Germinal center (tissue), 1 donor: Measurements from ENCODE around the gene RHO.

Experiments used
- DNase-seq: peaks from one replicate; pipeline ENCODE4 v3.0.0; 2012; ENCODE audit warnings: mixed read lengths, low spot score

RHO gene

DNA sequence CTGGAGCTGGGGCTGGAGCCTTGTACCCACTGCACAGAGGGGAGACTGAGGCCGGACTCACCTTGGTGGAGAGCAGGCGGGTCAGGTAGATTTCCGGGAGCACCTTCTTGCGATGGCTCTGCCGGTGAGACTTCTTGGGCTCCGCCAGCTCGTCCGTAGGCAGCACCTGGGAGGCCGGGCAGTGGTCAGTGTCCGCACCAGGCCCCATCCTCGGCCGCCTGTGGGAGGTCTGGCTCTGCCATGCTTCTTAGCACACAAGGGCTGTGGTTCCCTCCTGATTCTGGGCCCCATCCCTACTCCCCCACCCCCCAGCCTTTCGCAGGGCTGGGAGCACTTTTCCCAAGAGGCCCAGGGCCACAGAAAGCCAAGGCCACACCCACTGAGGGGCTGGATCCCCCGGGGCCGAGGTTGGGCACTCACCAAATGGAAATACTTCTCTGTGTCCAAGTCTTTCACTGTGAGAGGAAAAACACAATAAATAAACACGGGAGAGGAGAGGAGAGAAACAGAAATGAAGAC, 31.9 kb downstream of the RHO start:
- DNase-seq: no peak

DNA sequence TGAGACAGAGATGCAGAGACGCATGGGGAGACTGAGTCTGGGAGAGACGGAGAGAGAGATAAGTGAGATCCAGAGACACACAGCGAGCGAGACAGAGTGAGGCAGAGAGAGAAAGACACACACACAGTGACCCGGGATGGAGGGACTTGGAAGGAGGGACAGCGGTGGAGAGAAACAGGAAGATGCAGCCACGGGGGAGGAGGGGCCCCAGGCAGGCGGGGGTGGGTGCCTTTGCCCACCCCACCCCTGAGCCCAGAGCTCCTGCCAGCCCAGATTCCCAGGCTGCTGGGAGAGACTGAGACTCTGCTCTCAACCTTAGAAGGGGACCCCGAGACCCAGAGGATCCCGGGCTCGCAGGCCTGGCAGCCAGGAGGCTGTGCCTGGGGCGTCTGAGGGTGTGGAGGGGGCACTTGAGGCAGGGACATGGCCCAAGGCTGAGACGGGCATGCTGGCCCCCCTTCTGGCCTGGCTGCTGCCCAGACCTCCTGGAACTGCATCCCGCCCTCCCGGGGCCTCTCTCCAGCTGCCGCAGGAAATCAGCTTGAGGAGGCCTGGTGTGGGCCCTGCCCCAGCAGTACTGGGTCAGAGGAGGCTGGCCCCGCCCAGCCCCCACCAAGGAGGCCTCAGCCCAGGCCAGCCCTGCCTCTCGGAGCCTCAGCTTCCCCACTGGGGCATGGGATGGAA, 32.6 kb downstream of the RHO start:
- no peak for DNase-seq

DNA sequence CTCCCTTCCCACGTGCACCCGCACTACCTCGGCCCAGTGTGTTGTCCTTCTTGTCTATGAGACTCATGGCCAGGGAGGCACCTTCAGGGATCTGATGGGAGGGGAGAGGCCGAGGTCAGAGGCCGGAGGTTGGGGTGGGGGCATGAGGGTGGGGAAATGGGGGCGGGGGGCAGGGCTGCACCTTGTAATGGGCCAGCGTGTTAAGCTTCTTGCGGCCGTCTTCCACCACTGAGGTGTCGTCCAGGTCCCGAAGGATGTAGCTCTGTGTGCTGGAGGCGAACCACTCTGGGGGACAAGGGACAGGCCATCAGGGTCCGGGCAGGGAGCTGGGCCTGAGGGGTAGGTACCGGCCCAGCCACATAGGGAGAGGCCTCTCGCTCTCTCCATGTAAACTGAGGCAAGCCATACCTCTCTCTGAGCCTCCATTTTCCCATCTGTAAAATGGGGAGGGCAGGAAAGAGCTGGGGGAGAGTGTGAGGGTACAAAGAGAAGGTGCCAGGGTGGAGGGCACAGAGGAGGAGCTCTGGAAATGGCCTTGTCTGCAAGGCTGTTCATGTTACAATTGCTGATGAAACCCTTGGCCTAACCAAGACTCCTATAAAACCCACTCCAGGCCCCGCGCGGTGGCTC, 33.3 kb downstream of the RHO start:
- DNase-seq: no peak

DNA sequence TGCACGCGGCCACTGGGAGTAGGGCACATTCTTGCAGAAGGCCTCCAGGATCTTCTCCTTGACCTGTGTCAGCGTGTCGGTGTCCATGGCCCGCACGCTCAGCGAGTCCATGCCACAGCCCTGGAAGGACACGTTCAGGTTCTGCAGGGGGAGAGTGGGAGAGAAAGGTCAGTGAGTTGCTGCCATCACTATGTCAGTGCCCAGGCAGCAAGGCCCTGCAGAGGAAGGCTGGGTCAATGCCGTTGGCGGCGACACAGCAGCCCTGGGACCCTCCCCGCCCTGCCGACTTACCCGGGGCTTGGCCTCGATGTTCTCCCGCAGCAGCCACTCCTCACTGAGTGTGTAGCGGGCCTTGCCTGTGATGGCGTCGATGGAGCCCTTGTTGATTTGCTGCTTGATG, 34.4 kb downstream of the RHO start:
- DNase-seq: no peak

DNA sequence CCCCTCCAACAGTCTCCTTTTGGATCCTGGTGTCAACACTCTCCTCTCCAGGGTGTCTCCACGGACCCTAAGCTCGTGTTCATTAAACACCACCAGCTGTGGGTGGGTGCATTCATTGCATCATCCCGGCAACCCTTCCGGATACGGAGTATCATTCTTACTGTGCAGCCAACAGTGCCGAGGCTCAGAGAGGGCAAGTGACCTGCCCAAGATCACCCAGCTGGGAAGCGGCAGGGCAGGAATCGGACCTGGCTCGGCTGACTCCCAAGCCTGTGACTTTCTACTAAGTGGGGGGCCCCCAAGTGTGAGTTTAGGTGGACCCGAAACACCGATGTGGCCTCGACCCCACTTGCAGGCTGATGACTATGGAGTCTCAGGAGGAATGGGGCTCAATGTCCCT, 34.9 kb downstream of the RHO start:
- DNase-seq: no peak

DNA sequence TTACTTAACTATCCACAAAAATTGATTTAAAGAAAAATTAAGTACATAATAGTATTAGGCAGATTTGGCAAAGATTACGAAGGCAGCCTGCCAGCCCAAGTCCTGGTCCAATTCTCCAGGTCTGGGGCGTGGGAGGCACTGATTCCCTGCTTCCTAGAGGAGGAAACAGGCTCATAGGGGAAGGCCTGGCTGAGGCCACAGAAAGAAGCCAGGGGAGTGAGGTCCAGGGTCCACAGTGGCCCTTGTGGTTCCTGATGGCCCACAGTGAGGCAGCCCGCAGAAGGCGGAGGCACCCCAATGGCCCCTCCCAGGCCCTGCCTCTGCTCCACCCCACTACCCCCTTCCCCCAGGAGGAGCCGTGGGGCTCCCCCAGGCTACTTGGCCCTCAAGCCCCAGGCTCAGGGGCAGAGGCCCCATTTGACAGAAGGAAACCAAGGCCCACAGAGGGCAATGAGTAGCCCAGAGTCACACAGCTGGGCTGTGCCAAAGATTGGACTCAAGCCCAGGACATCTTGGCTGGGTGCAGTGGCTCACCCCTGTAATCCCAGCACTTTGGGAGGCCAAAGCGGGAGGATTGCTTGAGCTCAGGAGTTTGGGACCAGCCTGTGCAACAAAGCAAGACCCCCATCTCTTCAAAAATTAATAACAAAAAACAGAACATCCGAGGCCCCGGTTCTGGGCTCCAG, 35.6 kb downstream of the RHO start:
- DNase-seq: no peak

DNA sequence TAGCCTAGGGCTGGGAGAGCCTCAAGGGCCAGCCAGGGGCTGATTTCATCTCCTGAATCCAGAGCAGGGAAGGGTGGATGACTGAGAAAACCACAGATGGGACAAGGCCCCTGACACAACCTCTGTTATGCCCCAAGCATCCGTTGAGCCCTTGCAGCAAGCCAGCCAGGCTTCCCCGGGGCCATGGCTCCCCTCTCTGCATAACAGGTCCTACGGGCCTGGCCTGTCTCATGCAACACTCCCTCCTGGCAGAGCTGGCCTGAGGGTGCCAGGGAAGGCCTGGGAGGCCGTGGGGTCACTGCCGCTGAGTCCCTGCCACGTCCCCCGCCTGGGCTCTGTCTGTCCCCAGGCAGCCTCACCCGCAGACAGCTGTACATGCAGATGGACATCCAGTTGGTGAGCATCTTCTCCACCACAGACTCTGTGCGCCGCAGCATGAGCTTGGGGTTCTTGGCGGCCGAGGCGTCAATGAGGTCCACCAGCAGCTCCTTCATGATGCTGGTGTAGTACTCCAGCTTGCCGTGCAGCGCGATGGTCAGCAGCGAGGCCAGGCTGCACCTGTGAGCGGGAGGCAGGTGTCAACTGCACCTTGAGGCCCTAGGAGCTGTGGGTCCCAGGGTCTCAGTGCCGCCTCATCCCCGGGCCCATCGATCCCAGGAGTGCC, 36.7 kb downstream of the RHO start:
- no peak for DNase-seq

DNA sequence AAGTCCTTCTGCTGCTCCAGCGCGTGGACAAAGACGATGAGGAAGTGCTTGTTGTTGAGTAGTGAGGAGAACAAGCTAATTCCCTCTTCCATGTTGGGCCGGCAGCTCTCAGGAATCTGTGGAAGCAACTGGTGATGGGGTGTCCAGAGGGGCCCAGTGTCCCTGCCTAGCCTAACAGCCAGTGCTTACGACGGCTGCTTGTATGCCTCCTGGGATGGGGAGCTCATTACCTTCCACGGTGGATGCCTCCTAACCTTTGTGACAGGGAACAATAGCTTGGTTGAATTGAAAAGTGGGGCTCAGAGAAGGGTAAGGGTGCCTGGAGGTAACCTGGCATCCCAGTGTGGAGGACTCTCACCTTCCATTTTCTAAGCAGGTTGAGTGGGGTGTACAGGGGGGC, 37.5 kb downstream of the RHO start:
- DNase-seq: no peak

DNA sequence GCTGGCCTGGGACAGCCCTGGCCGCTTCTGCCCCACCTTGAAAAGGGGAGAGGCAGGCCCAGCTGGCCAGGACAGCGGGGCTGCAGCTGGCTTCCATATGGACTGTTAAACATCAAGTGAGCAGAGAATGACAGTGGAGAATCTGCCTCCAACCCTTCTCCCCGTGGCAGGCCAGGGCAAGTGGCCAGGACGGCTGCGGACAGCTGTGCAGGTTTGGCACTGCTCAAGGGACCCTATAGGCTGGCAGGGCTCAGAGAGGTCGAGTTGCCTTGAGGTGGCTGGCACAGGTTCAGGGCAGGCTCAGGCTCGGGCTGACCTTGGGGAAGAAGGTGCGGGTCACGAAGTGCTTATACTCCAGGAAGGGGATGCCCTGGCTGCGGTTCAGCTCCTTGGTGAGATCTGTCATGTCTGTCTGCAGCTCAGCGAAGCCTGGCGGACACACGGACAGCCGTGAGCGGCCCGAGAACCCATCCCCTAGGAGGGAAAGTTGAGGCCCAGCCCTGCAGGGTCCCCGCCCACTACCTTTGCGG, 38.8 kb downstream of the RHO start:
- no peak for DNase-seq

DNA sequence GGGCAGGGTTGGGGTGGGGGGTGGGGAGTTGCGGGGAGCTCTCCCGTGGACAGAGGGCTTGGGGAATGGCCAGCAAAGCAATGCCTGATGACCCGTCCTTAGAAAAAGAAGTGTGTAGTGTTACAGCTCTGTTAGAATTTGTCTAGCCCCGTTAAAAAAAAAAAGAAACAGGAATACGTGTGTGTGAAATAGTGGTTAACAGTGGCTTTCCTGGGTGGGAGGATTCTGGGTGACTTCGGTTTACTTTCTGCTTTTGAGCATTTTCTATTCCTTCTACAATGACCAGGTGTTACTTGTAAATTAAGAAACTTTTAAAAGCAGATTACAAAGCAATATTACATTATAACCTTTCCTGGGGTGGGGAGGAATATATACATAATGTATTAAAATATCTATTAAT, 39.5 kb downstream of the RHO start:
- no peak for DNase-seq

DNA sequence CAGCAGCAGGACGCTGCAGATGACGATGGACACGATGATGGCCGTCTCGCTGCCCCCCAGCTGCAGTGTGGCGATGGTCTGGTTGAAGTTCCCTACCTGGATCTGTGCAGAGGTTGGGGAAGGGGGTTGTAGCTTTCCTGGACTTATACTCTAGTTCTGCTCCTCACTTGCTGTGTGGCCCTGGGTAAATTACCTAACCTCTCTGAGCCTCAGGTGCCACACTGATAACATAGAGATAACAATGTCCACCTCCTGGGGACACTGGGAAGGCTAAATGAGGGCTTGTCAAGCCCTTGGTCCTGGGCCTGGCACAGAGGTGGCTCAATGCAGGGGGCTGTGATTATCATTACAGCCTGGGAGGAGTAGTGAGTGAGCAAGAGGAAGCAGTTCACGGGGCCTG, 41.4 kb downstream of the RHO start:
- DNase-seq: no peak

DNA sequence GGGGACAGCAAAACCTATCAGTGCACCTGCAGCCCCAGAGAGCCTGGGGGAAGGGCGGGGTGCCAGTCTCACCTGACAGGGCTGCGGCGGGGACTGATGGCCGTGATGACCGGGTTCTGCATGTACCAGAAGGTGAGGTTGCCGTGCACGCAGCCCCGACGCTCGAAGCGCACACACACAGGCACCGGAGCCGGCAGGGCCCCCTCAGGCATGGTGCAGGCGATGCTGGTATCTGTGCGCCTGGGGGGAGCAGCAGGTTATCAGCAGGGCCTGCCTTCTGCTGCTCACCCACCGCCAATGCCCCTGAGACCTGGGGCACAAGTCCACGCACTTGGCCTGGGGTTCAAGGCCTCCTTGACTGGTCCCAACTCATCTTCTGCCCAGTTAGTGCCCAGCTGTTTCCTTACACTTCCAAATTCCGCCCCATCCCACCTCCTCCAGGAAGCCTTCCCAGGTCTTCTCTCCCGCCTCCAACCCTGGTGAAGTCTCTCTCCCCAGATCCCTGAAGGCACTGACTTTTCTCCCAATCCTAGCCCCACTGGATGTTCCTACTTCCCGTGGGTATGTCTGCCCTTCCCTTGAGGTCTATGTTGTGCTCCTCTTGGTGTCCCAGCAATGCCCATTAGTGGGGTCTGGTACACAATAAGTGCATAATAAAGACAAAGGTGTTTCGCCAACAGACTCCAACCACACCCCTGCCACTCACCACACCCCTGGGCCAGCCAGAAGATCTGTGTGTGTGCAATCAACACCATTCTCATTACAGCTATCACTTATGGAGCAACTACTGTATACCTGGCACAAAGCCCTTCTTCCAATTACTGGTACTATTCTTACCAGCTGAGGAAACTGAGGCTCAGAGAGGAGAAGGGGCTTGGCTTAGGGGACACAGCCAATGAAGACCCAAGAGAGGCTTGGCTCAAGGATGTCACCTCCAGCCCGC, 43.4 kb downstream of the RHO start:
- no peak for DNase-seq

DNA sequence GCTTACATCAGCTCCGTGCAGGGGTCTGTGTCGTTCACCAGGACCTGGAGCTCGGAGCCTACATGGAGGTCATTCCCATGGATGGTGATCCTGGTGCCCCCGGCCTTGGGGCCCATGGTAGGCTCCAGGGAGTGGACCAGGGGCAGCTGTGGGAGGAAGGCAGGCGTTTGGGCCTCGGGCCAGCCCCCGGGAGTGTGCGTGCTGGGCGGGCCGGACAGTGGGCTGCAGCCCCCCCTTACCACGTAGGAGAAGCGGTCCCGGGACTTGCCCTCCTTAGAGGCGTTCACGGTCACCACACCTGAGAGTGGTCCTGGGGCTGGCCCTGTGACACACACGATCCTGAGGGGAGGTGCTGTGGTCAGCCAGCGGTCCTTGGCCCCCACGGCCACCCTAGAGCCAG, 44.2 kb downstream of the RHO start:
- no peak for DNase-seq

DNA sequence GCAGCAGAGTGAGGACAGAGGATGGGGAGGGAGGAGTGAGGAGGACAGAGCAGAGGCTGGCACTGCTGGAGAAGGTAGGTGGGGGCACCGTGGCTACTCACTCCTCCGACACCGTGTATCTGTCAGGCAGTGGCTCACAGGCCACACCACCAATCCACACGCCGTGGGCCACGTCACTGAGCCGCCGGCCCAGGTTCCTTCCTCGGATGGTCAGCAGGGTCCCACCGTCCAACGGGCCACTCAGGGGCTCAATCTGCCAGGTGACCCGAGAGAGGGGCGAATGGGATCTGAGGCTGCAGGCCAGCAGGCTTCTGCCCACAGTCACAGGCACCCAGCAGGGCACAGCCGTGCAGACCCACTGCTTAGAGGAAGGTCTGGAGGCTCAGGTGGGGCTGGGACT, 45.1 kb downstream of the RHO start:
- DNase-seq: no peak

DNA sequence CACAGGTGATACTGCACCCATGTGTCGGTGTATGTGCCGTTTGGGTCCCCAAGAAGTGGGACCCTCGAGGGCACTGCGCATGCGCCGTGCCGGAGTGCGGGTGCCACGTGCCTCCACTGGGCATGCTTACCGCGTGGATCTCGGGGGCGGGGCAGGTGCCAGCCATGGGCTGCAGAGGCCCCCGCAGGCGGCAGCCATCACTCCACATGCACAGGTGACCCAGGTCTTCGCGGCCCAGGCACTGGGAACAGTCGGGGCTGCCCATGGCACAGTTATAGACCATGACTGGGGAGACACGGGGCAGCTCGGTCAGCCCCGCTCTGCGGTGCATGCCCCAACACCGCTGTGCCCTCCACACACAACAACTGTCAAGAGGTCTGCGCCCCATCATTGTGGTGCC, 45.8 kb downstream of the RHO start:
- DNase-seq: no peak

DNA sequence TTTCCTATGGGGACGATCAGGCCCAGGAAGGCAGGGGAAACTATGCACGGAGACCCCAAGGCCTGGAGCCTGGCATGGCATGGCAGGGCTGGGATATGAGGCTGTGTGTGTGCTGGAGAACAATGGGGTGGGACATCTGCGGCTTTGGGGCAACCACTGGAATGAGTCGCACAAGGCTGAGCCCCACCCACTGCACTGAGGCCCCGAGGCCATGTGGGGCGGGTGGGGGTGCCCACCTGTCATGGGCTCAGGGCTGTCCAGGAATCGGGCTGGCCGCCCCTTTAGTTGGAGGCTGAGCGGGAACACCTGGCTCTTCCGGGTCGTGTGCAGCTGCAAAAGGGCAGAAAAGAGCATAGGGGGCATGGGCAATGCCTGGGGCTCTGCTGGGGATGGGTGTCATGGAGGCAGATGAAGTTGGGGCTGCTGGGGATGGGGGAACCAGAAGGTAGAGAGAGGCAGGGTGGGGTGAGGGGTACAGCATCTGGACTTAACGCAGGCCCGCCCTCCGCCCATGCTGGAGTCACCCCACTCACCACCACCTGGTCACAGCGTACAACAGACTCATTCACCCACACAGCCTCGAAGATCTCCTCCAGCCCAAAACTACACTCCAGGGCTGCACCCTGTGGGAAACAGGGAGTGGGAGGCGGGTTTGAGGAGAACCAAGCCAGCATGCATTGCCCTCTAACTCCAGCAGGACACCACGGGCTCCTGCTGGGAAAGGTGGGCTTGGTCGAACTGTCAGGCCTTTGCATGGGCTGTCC, 47.0 kb downstream of the RHO start:
- no peak for DNase-seq

DNA sequence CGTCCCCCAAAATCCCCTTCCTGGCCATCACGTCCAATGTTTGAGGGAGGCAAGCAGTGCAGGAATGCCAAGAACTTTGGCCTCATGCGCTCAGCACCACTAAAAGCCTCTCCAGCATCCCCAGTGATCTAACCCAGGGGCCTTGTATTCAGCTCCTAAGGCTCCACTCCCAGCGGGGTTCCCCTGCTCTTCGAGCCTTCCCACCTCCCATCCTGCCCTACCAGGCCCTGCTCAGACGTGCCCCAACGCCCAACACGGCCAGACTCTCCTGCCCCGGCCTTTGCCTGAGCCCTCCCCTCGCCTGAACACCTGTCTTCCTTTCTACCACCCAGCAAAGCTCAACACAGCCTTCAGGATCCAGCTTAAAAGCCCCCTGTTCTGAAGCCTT, 47.6 kb downstream of the RHO start:
- DNase-seq: peak; percentile 35

DNA sequence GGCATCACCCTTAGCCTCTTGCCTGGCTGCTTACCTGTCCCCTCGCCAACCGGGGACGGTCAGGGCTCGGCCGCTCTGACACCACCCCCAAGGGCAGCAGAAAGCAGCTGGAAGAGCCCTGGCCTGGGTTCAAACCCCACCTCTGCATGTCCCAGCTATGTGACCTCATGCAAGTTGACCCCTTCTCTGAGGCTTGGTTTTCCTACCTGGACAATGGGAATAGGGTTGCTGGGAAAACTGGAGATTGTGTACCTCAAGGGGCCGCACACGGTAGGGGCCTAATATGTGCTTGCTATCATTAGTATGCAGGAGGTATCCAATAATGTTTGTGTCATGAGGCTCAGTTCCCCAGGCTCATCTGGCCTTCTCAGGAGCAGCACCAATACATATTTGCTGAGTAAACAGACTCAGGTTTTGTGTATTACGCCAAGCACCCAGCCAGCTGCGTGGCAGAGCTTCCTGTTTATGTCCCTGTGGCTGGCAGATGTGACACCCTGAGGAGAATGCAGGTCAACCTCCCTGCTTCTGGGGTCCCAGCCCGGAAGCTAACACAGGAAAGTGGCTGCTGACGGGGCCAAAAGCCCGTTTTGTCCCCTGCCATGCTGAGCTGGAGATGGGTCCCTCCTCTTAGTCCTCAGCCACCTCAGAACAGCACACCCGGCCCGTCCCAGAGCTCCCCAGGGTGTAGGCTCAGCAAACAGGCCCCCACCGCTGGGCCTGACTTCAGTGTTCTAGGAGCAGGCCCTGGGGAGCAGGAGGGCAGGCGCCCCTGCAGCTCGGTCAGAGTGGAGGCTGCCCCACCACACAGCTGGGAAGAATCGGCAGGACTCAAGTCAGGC, 48.3 kb downstream of the RHO start:
- peak; percentile 90 for DNase-seq

DNA sequence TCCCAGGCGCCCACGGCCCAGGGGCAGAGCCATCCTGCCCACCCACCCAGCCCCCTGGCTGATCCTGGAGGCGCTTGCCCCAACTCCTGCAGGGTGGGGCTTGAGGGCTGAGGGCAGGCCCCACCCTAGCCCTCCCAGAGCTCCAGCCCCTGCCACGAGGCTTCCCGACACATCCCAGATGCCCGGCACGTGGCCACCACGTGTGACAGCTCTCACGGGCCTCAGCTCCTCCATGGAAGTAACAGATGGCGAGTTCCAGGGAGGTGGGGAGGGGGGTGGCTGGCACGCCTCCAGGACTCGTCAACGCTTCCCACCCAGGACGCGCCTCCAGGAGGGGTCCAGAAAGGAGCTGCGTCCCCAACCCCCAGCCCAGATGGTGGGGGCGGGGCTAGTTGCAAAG, 48.9 kb downstream of the RHO start:
- no peak for DNase-seq
